Ishikawa (cell line): Measurements from ENCODE around the gene PAX2.

Experiments used
- CEBPB ChIP-seq: IDR thresholded peaks from 2 replicates; pipeline ENCODE4 v1.6.1; 2012
- CREB1 ChIP-seq: IDR thresholded peaks from 2 replicates; pipeline ENCODE4 v1.6.1; 2012; ENCODE audit warnings: low read depth
- EGR1 ChIP-seq: IDR thresholded peaks from 2 replicates; pipeline ENCODE4 v1.6.1; 2012
- EP300 ChIP-seq: IDR thresholded peaks from 2 replicates; pipeline ENCODE4 v1.6.1; 2012; ENCODE audit warnings: borderline replicate concordance
- FOXM1 ChIP-seq: IDR thresholded peaks from 2 replicates; pipeline ENCODE4 v1.6.1; 2012; ENCODE audit warnings: low read depth, borderline replicate concordance
- NFIC ChIP-seq: IDR thresholded peaks from 2 replicates; pipeline ENCODE4 v1.6.1; 2012
- RAD21 ChIP-seq: IDR thresholded peaks from 2 replicates; pipeline ENCODE4 v1.6.1; 2012; ENCODE audit warnings: low read depth
- TAF1 ChIP-seq: IDR thresholded peaks from 2 replicates; pipeline ENCODE4 v1.6.1; 2012; ENCODE audit warnings: low read depth, mild to moderate bottlenecking
- TCF12 ChIP-seq: IDR thresholded peaks from 2 replicates; pipeline ENCODE4 v1.6.1; 2012; ENCODE audit warnings: low read depth
- TEAD4 ChIP-seq: IDR thresholded peaks from 2 replicates; pipeline ENCODE4 v1.6.1; 2012
- YY1 ChIP-seq: IDR thresholded peaks from 2 replicates; pipeline ENCODE4 v1.6.1; 2012; ENCODE audit warnings: low read depth
- ZBTB7A ChIP-seq: IDR thresholded peaks from 2 replicates; pipeline ENCODE4 v1.6.1; 2012; ENCODE audit warnings: low read depth
- TF ChIP-seq, protein P1 (sequence below): IDR thresholded peaks from 2 replicates; pipeline ENCODE4 v1.6.1; 2012
- TF ChIP-seq, protein P2 (sequence below): IDR thresholded peaks from 2 replicates; pipeline ENCODE4 v1.6.1; 2012
- TF ChIP-seq, protein P3 (sequence below): IDR thresholded peaks from 2 replicates; pipeline ENCODE4 v1.6.1; 2012; ENCODE audit warnings: low read depth, mild to moderate bottlenecking

PAX2 gene

DNA sequence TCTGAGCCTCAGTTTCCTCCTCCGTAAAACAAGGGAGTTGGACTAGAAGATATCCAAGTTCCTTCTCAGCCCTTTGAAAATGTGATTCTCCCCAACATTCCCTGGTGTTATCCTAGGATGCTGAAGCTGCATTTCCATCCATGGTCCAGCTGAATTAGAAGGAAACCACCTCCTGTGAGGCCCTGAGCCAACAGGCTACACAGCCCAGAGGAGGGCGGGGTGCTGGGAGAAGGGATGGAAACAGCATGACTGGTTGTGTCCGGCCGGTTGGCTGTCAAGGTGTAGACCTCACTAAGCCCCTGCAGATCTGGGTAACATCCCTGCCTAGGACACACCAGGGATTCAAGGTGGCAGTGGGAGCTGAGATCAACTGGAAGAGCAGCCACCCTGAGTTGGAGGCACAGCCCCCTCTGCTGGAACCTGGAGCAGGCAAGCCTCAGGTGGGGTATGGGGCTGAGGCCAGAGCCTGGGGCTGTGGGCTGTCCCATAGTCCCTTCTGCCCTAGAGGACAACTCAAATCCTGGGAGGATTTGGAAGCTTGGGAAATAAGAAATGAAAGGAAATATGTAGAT, 72.0 kb downstream of the PAX2 start:
- peak; percentile 46 for TF ChIP-seq RAD21
- TF ChIP-seq, protein P1, sequence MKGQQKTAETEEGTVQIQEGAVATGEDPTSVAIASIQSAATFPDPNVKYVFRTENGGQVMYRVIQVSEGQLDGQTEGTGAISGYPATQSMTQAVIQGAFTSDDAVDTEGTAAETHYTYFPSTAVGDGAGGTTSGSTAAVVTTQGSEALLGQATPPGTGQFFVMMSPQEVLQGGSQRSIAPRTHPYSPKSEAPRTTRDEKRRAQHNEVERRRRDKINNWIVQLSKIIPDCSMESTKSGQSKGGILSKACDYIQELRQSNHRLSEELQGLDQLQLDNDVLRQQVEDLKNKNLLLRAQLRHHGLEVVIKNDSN = no peak
- TF ChIP-seq, protein P2, sequence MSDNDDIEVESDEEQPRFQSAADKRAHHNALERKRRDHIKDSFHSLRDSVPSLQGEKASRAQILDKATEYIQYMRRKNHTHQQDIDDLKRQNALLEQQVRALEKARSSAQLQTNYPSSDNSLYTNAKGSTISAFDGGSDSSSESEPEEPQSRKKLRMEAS = no peak
- TF ChIP-seq TAF1 = no peak
- TF ChIP-seq CEBPB = no peak
- no peak for TF ChIP-seq FOXM1

DNA sequence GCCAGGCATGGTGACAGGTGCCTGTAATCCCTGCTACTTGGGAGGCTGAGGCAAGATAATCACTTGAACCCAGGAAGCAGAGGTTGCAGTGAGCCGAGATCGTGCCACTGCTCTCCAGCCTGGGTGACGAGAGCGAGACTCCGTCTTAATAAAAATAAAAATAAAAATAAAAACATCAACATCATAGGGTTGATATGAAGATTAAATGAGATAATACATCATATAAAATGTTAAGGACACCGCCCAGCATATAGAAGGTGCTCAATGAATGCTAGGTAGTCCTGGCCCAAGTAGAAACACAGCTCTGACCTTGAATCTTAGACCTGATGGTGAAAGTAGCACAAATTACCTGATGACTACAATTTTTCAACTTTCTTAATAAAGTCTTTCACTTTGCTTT, 74.0 kb downstream of the PAX2 start:
- TF ChIP-seq ZBTB7A = no peak
- no peak for TF ChIP-seq TEAD4
- no peak for TF ChIP-seq TCF12
- TF ChIP-seq, protein P2 = no peak
- no peak for TF ChIP-seq EP300
- no peak for TF ChIP-seq NFIC
- no peak for TF ChIP-seq CREB1
- no peak for TF ChIP-seq CEBPB
- TF ChIP-seq RAD21 = no peak
- TF ChIP-seq, protein P1 = no peak
- TF ChIP-seq, protein P3, sequence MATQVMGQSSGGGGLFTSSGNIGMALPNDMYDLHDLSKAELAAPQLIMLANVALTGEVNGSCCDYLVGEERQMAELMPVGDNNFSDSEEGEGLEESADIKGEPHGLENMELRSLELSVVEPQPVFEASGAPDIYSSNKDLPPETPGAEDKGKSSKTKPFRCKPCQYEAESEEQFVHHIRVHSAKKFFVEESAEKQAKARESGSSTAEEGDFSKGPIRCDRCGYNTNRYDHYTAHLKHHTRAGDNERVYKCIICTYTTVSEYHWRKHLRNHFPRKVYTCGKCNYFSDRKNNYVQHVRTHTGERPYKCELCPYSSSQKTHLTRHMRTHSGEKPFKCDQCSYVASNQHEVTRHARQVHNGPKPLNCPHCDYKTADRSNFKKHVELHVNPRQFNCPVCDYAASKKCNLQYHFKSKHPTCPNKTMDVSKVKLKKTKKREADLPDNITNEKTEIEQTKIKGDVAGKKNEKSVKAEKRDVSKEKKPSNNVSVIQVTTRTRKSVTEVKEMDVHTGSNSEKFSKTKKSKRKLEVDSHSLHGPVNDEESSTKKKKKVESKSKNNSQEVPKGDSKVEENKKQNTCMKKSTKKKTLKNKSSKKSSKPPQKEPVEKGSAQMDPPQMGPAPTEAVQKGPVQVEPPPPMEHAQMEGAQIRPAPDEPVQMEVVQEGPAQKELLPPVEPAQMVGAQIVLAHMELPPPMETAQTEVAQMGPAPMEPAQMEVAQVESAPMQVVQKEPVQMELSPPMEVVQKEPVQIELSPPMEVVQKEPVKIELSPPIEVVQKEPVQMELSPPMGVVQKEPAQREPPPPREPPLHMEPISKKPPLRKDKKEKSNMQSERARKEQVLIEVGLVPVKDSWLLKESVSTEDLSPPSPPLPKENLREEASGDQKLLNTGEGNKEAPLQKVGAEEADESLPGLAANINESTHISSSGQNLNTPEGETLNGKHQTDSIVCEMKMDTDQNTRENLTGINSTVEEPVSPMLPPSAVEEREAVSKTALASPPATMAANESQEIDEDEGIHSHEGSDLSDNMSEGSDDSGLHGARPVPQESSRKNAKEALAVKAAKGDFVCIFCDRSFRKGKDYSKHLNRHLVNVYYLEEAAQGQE = no peak
- TF ChIP-seq FOXM1 = no peak
- no peak for TF ChIP-seq TAF1
- no peak for TF ChIP-seq YY1
- no peak for TF ChIP-seq EGR1

DNA sequence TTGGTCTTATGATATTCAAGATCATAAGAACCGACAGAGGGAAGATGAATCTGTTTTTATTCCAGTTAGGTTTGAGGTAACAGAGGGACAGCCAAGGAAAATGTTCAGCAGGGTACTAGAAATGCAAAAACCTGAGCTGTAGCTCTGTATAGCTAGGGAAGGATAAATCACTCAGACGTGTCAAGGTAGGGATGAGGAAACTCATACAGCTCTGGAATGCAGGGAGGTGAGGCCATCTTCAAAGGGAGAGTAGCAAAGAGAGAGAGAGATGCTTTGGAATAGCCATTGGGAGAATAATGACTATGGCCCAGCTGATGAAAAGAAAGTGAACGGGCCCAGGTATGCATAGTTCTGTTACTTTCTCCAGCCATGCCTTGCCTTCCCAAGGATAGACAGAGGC, 77.8 kb downstream of the PAX2 start:
- TF ChIP-seq EGR1 (no peak), ZBTB7A (no peak), CEBPB (no peak), FOXM1 (no peak), TCF12 (no peak), CREB1 (no peak), EP300 (no peak), TEAD4 (no peak)
- TF ChIP-seq, protein P3 = no peak

DNA sequence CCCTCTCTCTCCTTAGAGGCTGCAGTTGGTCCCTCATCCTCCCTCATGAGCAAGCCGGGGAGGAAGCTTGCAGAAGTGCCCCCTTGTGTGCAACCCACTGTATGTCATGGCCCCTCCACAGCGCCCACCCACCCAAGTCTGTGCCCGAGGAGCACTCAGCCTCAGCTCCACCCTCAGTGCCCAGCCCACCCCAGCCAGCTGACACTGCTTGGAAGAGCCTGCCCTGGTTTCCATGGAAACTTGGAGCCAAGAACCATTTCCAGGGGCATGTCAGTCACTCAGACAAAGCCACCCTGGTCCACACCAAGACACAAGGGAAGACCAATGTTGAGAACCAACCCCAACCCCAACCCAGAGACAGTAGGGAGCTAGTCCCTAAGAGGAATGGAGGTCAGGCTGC, 79.5 kb downstream of the PAX2 start:
- TF ChIP-seq EGR1 = no peak
- no peak for TF ChIP-seq FOXM1
- TF ChIP-seq, protein P2 = no peak
- TF ChIP-seq TEAD4 = no peak
- no peak for TF ChIP-seq TCF12
- TF ChIP-seq NFIC = no peak
- no peak for TF ChIP-seq TAF1
- TF ChIP-seq, protein P3 = no peak
- TF ChIP-seq CREB1 = no peak
- TF ChIP-seq ZBTB7A = no peak
- no peak for TF ChIP-seq RAD21
